Cerebellar cortex (tissue), 1 donor: ENCODE data around the gene ZKSCAN5.

Experiments used
- DNase-seq: peaks from one replicate; pipeline ENCODE4 v3.0.0-alpha.2; 2015; ENCODE audit warnings: low spot score

Gene ZKSCAN5

DNA sequence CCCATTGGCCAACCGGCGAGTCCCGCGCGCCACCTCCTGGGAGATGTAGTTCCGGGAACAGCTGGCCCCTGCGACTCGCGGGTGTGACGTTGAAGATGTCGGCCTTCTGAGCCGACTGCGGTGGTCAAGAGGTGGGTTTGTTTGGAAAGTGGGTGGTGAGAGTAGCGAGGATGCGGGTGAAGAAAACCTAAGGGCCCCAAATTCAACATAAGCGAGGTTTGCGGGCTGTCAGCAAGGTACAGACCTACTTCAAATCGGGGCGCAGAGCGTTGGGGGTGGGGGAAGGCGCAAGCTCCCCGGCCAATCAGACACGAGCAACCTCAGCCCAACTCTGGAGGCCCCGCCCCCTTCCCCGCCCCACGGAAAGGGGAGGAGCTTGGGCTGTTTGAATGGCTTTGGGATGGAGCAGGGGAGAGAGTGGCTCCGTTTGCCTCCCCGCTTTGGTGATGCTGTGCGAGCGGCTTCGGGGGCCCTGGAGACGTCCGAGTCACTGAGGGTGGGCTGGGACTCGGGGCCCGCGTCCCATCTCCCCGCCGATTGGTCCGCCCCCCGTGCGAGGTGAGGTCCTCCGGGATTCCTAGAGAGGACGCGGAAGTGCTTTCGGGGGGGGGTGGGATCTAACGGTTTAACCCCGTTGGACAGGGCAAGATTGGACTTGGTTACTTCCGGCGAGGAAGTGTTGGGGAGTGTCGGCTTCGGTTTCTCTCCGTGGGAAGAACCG is at the start of gene ZKSCAN5:
TSS of gene ZKSCAN5 (plus strand) at position 60 of the 721 bp plus-strand sequence. CDS start 1,383 bp downstream, outside the sequence.
- DNase-seq: peak; percentile 98

DNA sequence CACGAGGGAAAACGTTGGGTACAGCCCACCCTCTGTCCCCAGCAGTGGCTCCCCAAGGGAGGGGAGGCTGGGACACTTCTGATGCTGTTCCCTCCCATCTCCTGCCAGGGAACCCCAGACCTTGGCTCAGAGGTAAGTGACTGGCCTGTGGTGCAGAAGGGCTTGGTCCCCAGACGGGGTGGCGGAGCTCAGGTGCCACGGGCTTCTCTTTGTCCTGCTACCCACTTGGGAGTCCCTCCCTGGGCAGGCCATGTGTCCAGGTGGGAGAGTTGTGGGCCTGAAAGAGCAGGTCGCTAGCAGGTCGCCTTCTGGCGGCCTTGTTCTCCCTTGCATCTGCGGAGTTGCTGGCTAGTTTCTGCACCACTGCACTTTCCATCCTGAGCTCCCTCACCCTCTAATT is 48.6 kb upstream of the ZKSCAN5 start:
- DNase-seq: no peak

DNA sequence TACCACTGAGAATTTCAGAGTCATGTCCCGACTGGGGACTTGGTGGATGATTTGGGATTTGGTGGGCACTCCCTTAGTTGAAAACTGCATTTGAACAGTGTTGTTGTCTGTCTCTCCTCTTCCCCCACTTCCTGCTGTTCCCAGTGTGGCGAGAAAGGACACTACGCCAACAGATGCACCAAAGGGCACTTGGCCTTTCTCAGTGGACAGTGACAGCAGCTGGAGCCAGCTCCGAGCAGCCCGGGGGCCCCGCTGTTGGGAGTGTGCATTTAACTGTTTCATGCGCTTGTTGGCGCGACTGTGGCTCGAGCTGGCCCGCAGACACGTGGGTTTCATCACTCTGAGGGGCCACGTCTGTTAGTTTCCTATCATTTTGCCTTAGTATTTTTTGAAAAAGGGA is 48.2 kb upstream of the ZKSCAN5 start:
- no peak for DNase-seq

DNA sequence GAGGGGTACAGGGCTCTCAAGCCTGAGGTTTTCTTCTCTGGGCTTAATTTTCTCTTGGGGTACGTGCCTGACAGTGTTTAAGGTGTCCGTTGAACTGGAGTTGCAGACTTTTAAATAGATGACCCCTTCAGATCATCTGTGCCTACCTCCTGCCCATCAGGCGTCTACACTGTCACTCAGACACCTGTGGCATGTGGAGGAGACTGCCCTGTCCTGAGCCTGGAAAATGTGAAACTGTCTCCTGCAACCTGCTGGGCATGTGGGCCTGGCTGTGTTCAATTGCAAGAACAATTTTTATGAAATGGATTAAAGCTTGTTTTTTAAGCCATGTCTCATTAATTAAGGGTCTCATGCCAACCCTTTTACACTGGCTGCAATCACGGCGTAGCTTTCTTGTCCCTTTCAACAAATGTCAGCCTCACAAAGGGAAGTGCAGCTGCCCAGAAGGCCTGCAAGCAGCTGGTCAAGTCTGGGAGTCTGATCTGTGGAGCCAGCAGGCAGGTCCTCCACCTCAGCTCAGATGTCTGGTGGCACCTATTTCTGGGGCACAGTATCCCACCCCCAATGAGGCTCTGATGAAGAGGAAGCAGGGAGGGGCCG is 47.3 kb upstream of the ZKSCAN5 start:
- DNase-seq: no peak

DNA sequence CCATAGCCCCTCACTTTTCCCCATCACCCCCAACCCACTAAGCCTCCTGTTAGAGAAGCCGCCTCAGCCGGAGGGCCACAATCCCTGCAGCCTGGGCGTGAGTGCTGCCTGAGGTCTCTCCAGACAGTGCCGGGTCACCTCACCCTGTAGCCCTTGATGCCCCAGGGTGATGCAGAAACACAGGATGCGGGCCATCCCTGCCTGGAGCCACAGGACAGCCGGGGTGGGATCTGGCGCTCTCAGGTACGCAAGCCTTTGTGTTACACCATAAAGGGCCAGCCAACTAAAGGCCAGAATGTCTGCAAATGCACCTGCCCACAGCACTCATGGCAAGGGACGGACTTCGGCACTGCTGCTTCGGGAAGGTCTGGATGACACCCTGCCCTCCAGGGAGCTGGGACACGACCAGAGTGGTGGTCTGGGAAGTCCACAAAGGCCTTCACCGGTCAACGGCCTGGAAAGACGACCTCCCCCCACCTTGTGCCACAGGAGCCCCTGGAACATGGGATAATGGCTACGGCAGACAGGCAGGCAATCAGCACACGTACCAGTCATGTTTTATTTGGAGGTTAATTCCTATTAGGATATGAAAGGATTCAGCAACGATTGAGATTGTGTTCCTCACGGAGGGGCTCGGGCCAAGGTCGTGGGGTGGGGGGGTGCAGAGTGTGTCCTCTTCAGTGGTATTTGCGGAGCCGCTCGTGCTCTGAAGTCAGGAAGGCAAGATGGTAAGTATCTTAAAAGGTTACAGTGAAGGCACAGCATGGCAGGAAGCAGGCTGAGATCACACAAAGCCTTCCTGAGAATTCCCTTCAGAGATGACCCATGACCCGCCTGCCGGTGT is 46.6 kb upstream of the ZKSCAN5 start:
- no peak for DNase-seq

DNA sequence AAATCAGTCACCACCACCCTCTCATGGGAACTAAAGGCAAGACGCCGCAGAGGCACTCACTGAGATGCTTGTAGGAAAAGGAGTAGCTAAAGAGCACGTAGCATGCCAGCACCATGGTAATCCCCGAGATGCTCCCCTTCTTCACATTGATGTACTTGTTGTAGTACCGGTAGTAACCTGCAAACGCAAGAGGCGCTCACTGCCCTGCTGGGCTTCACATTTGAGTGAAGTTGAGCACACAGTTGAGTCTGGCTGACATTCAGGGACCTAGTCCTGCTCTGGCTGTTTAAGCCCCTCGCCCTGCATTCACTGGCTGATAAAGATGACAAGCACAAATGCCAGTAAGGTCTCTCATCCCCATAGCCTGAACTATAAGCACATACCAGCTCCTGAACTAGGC is 45.4 kb upstream of the ZKSCAN5 start:
- peak; percentile 42 for DNase-seq

- DNase-seq: no peak
Observed at GRCh38 chr7:99460651-99461050, 43.8 kb upstream of the ZKSCAN5 start.

- no peak for DNase-seq
Observed at GRCh38 chr7:99461221-99461620, 43.2 kb upstream of the ZKSCAN5 start.

DNA sequence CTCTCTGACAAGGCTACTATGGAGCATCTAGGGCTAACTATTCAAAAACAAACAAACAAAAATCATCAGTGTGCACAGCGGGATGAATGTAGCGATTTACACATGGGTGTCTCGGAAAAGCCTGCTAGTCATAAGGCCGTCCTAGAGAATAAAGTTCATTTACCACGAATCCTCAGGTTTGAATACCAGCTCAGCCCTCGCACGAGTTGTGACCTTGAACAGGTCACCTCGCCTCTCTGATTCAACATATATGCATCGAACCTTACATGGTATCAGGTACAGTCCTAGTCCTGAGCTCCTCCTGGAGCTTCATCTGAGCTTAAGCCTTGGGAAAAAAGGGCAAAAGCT is 39.1 kb upstream of the ZKSCAN5 start:
- no peak for DNase-seq

GRCh38 chr7:99468336-99468918 is 36.0 kb upstream of the ZKSCAN5 start:
- DNase-seq: no peak

GRCh38 chr7:99469381-99470065 is 34.9 kb upstream of the ZKSCAN5 start:
- peak; percentile 68 for DNase-seq

- peak; percentile 97 for DNase-seq
Observed at GRCh38 chr7:99472561-99473314, 31.7 kb upstream of the ZKSCAN5 start, which contains the start of gene ZNF789. Gene ZNF789 (plus strand): TSS chr7:99472890. CDS start chr7:99476457, 3,567 bp downstream.

DNA sequence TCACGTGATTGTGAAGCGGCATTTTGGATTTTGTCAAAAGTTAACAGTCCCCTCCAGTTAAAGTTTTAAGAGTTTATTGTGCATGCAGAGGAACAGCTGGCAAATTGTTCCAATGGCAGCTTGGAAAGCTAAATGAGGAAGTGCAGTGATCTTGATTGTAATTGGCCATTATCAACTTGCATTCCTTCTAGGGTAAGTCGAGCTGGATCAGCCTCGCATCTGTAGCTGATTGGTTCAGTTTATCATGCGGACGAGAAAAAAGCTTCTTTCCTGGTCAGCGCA is 31.2 kb upstream of the ZKSCAN5 start:
- peak; percentile 31 for DNase-seq

GRCh38 chr7:99476107-99476506 is 28.4 kb upstream of the ZKSCAN5 start:
- no peak for DNase-seq

DNA sequence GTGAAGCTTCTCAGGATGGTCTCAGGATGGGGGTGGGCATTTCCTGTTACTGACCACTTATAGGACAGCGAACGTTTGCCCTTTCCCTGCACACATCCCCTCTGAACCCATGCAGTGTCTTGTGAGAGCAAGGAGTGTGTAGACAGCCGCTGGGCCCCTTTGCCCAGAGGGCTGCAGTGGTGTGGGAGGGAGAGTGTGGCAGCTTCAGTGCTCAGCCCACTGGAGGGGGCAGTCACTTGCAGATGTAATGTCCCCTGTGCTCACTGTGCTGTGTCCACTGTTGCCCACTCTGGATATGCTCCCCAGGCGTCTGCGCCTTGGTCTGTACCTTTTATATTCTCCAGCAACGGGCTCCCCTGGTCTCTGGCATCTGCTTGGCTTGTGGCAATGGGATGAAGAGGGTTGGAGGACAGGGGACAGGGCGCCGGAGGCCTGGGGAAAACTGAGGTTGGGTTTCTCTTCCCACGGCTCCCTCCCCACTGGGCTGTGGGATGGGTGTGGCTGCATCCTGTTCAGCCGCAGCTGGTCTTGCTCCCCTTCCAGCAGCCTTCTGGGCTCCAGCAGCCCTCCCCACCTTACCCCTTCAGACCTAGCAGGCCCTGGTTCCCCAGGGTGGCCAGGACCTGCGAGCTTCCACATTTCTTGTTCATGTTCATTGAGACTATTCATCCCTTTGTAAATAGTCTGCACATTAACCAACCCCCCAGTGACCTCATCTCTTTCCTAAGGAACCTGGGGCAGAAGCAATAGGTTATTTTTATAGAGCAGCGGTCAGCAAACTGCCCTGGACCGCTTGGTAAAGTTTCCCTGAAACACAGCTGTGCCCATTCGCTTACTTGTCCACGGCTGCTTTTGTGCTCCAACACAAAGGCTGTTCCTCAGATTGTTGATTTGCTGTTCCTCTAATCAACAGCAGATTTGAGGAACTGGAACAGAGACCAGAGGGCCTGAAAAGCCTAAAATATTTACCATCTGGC is 25.7 kb upstream of the ZKSCAN5 start:
- no peak for DNase-seq

DNA sequence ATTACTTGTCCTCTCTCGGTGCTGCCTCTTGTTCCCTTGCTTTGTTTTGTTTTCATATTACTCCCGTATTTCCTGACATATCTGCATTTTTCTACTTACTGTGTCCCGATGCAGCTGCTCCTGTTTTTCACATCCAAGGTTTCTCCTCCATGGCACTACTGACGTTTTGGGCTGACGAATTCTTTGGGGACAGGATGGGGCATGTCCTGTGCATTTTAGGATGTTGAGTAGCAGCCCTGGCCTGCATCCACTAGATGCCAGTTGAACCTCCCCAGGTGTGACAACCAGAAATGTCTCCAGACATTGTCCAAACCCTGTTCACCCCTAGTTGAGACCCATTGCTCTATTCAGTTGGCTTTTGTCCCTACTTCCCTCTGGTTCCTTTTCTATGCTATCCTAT is 19.4 kb upstream of the ZKSCAN5 start:
- DNase-seq: no peak

DNA sequence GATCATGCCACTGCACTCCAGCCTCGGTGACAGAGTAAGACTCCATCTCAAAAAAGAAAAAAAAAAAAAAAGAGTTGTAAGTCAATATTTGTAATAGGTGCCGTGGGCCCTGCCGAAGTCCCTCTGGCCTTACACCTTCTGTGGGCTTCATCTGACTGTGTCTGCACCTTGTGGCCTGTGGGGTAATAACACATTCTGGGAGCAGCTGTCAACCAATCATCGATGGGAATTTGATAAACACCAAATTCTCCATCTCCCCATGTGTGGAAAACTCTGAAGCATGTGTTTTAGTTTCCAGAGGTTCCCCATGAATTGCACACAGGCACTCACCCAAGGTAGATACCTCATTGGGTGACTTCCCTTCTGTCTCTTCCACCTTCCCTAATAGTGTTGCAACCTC is 15.2 kb upstream of the ZKSCAN5 start:
- no peak for DNase-seq

DNA sequence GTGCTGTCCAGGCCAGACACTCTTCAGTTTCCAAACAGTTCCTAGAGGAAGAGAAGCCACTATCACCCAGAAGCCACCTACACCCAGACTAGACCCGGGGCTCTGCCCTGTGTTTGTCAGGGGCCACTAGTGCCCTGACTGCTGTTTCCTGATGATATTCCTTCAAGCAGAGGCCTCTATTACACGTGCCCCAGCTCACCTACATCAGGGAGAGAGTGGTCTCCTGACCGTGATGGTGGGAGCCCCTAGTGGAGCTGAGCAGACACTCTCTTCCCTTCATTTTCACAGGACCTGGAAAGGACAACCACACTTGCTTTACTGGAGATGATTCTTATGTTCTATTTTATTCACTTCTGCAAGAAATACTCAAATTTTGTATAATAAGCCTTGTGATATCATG is 13.6 kb upstream of the ZKSCAN5 start:
- no peak for DNase-seq

DNA sequence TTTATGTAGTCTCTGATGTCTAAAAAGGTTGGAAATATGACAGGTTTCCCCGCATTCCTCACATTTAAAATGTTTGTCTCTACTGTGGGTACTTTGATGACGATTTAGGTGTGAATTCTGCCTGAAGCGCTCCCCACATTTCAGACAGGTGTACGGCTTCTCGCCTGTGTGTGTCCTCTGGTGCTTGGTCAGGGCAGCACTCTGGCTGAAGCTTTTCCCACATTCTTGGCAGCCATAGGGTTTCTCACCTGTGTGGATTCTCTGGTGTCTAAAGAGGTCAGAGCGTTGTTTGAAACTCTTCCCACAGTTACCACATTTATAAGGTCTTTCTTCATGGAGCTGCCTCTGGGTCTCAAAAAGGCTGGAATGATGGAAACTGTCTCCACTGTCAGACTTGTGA is 10.6 kb upstream of the ZKSCAN5 start:
- DNase-seq: no peak
